IMR-90 (cell line): ENCODE data around the gene SBK3. TPM values are rescaled to one million over a fixed set of nuclear protein-coding genes. Genes with fewer than 3 reads are reported as not detected.
"Not testable (repeated sequence)": the region's sequence is repeated elsewhere in the genome, so short reads cannot be mapped to it uniquely, and the experiment has no call there.

Experiments
- ATAC-seq: fragments of 200-7000 bp; cut with Tn5 transposase; 2 replicates; pipeline ENCODE4 v1.9.1; 2020; ENCODE audit warnings: low read depth, mild to moderate bottlenecking, moderate library complexity
- BruUV-seq: library from RNA; stranded (reverse); fragments of 400-500 nt; replicated peaks from 2 replicates; lab custom pipeline; 2021; lab: Mats Ljungman, UMichigan
- CTCF ChIA-PET: fragments of 300-600 bp; formaldehyde crosslinking; extraction: SDS; loops from one replicate; lab custom pipeline; 2021; ENCODE audit warnings: antibody characterized with exemption; lab: Yijun Ruan, JAX
- POLR2A ChIA-PET: fragments of 300-600 bp; sonication (Branson Sonifier 250); formaldehyde crosslinking; loops from one replicate; lab custom pipeline; 2022; ENCODE audit warnings: antibody characterized with exemption; ENCODE audit not compliant: unreplicated experiment; lab: Charles Lee
- DNase-seq: peaks from one replicate; pipeline ENCODE4 v3.0.0; 2013
- H2AFZ ChIP-seq: replicated peaks from 2 replicates; pipeline ENCODE3; 2013; ENCODE audit warnings: low read length, mild to moderate bottlenecking; ENCODE audit not compliant: poor library complexity
- H2AK5ac ChIP-seq: 2 replicates; pipeline ENCODE4 v1.6.1; 2013; ENCODE audit warnings: low read depth, low read length, inconsistent platforms
- H2AK9ac ChIP-seq: replicated peaks from 2 replicates; pipeline ENCODE3; 2013; ENCODE audit warnings: mild to moderate bottlenecking, low read depth, low read length, moderate library complexity; ENCODE audit not compliant: poor library complexity
- H2BK120ac ChIP-seq: 2 replicates; pipeline ENCODE4 v1.6.1; 2013; ENCODE audit warnings: low read depth, low read length, inconsistent platforms
- H2BK15ac ChIP-seq: 3 replicates; pipeline ENCODE4 v1.6.1; 2013; ENCODE audit warnings: low read depth, low read length, inconsistent platforms
- H2BK20ac ChIP-seq: 2 replicates; pipeline ENCODE4 v1.6.1; 2013; ENCODE audit warnings: low read depth, mild to moderate bottlenecking, inconsistent platforms, low read length, moderate library complexity
- H2BK5ac ChIP-seq: 2 replicates; pipeline ENCODE4 v1.6.1; 2013; ENCODE audit warnings: mild to moderate bottlenecking, low read depth, low read length, inconsistent platforms; ENCODE audit not compliant: poor library complexity, severe bottlenecking
- H3K14ac ChIP-seq: replicated peaks from 2 replicates; pipeline ENCODE4 v1.6.1; 2013; ENCODE audit warnings: low read depth, low read length, inconsistent platforms
- H3K18ac ChIP-seq: 2 replicates; pipeline ENCODE4 v1.6.1; 2013; ENCODE audit warnings: low read depth, low read length, control low read depth
- H3K23ac ChIP-seq: 2 replicates; pipeline ENCODE4 v1.6.1; 2013; ENCODE audit warnings: low read depth, low read length, inconsistent platforms
- H3K27ac ChIP-seq: 2 replicates; pipeline ENCODE4 v1.5.1; 2013; ENCODE audit warnings: mild to moderate bottlenecking, control low read depth, low read length; ENCODE audit not compliant: insufficient read depth
- H3K27me3 ChIP-seq: 2 replicates; pipeline ENCODE4 v1.6.1; 2013; ENCODE audit warnings: low read length; ENCODE audit not compliant: control insufficient read depth, insufficient read depth
- H3K36me3 ChIP-seq: 2 replicates; pipeline ENCODE4 v1.6.1; 2013; ENCODE audit warnings: low read length, mixed read lengths; ENCODE audit not compliant: control insufficient read depth, insufficient read depth
- H3K4ac ChIP-seq: 2 replicates; pipeline ENCODE4 v1.6.1; 2013; ENCODE audit warnings: low read depth, low read length, inconsistent platforms
- H3K4me1 ChIP-seq: 2 replicates; pipeline ENCODE4 v1.6.1; 2013; ENCODE audit warnings: low read length, mixed read lengths; ENCODE audit not compliant: control insufficient read depth, insufficient read depth
- H3K4me2 ChIP-seq: 2 replicates; pipeline ENCODE4 v1.6.1; 2013; ENCODE audit warnings: low read depth, mild to moderate bottlenecking, control low read depth, low read length, moderate library complexity
- H3K4me3 ChIP-seq: 2 replicates; pipeline ENCODE4 v1.5.1; 2013; ENCODE audit warnings: low read depth, mild to moderate bottlenecking, control low read depth, low read length, moderate library complexity; ENCODE audit not compliant: insufficient read depth
- H3K56ac ChIP-seq: 2 replicates; pipeline ENCODE4 v1.6.1; 2013; ENCODE audit warnings: low read length, inconsistent platforms; ENCODE audit not compliant: insufficient read depth; ENCODE audit errors: extremely low read depth
- H3K79me1 ChIP-seq, 2 experiments: 2 replicates each; pipeline ENCODE4 v1.6.1; 2013; ENCODE audit warnings: low read length in 2 of 2, inconsistent platforms in 1 of 2, low read depth in 1 of 2
- H3K9ac ChIP-seq: 2 replicates; pipeline ENCODE4 v1.6.1; 2013; ENCODE audit warnings: low read depth, low read length, control low read depth
- H3K9me1 ChIP-seq: 2 replicates; pipeline ENCODE4 v1.6.1; 2013; ENCODE audit warnings: low read length, inconsistent platforms; ENCODE audit not compliant: insufficient read depth
- H3K9me3 ChIP-seq: 2 replicates; pipeline ENCODE4 v1.6.1; 2013; ENCODE audit warnings: low read length; ENCODE audit not compliant: control insufficient read depth, insufficient read depth
- H4K20me1 ChIP-seq: 2 replicates; pipeline ENCODE4 v1.6.1; 2013; ENCODE audit warnings: low read length, inconsistent platforms; ENCODE audit not compliant: insufficient read depth
- H4K5ac ChIP-seq: 2 replicates; pipeline ENCODE4 v1.6.1; 2013; ENCODE audit warnings: mild to moderate bottlenecking, low read depth, low read length, control low read depth
- H4K8ac ChIP-seq, 2 experiments: 2 replicates each; pipeline ENCODE4 v1.6.1; 2013; ENCODE audit warnings: low read depth in 2 of 2, low read length in 2 of 2, control low read depth in 1 of 2, inconsistent platforms in 1 of 2
- H4K91ac ChIP-seq: 2 replicates; pipeline ENCODE4 v1.6.1; 2013; ENCODE audit warnings: low read depth, low read length, inconsistent platforms; ENCODE audit not compliant: insufficient read depth
- WGBS, 2 experiments: methylation state at CpG; one replicate each; pipeline versions ENCODE4 v1.1.5 to v1.1.7; 2013; ENCODE audit warnings: missing lambda C conversion rate in 2 of 2; ENCODE audit not compliant: insufficient read length in 1 of 2; ENCODE audit errors: extremely low coverage in 2 of 2; 5-methylcytosine and 5-hydroxymethylcytosine counted together
- dilution Hi-C: fragments of 300-500 bp; cut with HindIII; formaldehyde crosslinking; loops from one replicate; pipeline ENCODE4 v1.14.3; 2018; ENCODE audit warnings: low sequenced_read_pairs; ENCODE audit not compliant: unreplicated experiment
- in situ Hi-C: fragments of 300-500 bp; cut with MboI; formaldehyde crosslinking; loops from 3 replicates; pipeline ENCODE4 v1.14.3; 2019; ENCODE audit warnings: low sequenced_read_pairs, inconsistent platforms, mixed read lengths
- intact Hi-C: fragments of 100-400 bp; cut with micrococcal nuclease; formaldehyde crosslinking; loops from 2 replicates; pipeline ENCODE4 v1.10.0; 2022
- polyA plus RNA-seq, 3 experiments: library from polyadenylated mRNA; depleted of rRNA; stranded (reverse); fragments of >200 nt; gene quantifications; 2 replicates each; pipeline ENCODE4 v1.2.3, GENCODE V29; 2012; ENCODE audit warnings: low replicate concordance in 1 of 3
- total RNA-seq: library from RNA; depleted of rRNA; stranded (reverse); fragments of >200 nt; gene quantifications from 2 replicates; pipeline ENCODE4 v1.2.3, GENCODE V29; 2012

The SBK3 gene
- total and polyA plus RNA-seq, 2 of the 4 experiments (the other 2 are of a cell fraction), result 0.05 to 0.18 TPM

GRCh38 chr19:55496820-55497219, 48.5 kb downstream of the SBK3 start:
- H3K4me1 ChIP-seq, result peaks cover 16% of the 10 kb centered on the region
- H3K4me3 ChIP-seq, H2BK15ac ChIP-seq, H4K20me1 ChIP-seq, H2AFZ ChIP-seq, H3K9ac ChIP-seq, H3K18ac ChIP-seq, H3K56ac ChIP-seq, H3K27ac ChIP-seq, H4K8ac ChIP-seq, H3K14ac ChIP-seq, ATAC-seq, H2AK9ac ChIP-seq, dilution Hi-C loops, H3K9me3 ChIP-seq, H3K4ac ChIP-seq, H3K27me3 ChIP-seq, H3K23ac ChIP-seq, CTCF ChIA-PET, H2BK20ac ChIP-seq, intact Hi-C loops, H2AK5ac ChIP-seq, H4K5ac ChIP-seq, H4K91ac ChIP-seq, H3K9me1 ChIP-seq, POLR2A ChIA-PET, H2BK5ac ChIP-seq, H3K4me2 ChIP-seq, H2BK120ac ChIP-seq, BruUV-seq, DNase-seq: not testable (repeated sequence)
- H3K36me3 ChIP-seq, result peaks cover 13% of the 10 kb centered on the region; the same call in 1 of the 2 replicates
- peaks cover 0 to 17% of the 10 kb centered on the region in 2 experiments for H3K79me1 ChIP-seq
- no CpG with 5 or more reads among the region's 10 CpGs for WGBS, 2 experiments
- in situ Hi-C loops, result loop anchor here (25.0 kb wide), 1 partner anchor 1035 kb away; the partner anchor contains the start of genes CDC42EP5 and LENG9
